Uterus (tissue), 2 donors: ENCODE data around the gene HOXA6.

Experiments used
- POLR2A ChIP-seq, 2 donors: fragments of 450-650 bp; IDR thresholded peaks; one replicate each; pipeline ENCODE4 v1.6.1; 2016; ENCODE audit warnings: antibody characterized with exemption in 2 of 2, mild to moderate bottlenecking in 1 of 2, moderate library complexity in 1 of 2
- TF ChIP-seq, protein P1 (sequence below), 4 experiments: fragments of 200-600 bp in 2 of 4; fragments of 450-650 bp in 2 of 4; sonication (generic) in 2 of 4; IDR thresholded peaks; one replicate each; pipeline ENCODE4 v1.5.1; 2016 to 2019; ENCODE audit warnings: antibody characterized with exemption in 4 of 4, mild to moderate bottlenecking in 2 of 4, moderate library complexity in 1 of 4

- TF ChIP-seq, protein P1, sequence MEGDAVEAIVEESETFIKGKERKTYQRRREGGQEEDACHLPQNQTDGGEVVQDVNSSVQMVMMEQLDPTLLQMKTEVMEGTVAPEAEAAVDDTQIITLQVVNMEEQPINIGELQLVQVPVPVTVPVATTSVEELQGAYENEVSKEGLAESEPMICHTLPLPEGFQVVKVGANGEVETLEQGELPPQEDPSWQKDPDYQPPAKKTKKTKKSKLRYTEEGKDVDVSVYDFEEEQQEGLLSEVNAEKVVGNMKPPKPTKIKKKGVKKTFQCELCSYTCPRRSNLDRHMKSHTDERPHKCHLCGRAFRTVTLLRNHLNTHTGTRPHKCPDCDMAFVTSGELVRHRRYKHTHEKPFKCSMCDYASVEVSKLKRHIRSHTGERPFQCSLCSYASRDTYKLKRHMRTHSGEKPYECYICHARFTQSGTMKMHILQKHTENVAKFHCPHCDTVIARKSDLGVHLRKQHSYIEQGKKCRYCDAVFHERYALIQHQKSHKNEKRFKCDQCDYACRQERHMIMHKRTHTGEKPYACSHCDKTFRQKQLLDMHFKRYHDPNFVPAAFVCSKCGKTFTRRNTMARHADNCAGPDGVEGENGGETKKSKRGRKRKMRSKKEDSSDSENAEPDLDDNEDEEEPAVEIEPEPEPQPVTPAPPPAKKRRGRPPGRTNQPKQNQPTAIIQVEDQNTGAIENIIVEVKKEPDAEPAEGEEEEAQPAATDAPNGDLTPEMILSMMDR (IDR thresholded peaks at IDR 0.05), result no peak
- TF ChIP-seq POLR2A (IDR thresholded peaks at IDR 0.05), result no peak
Measured at GRCh38 chr7:27114881-27115220, 32.7 kb downstream of the HOXA6 start.
